ENCODE measurements around the gene FAM162A.
"Not testable (repeated sequence)": the region's sequence is repeated elsewhere in the genome, so short reads cannot be mapped to it uniquely, and the experiment has no call there.

DNA sequence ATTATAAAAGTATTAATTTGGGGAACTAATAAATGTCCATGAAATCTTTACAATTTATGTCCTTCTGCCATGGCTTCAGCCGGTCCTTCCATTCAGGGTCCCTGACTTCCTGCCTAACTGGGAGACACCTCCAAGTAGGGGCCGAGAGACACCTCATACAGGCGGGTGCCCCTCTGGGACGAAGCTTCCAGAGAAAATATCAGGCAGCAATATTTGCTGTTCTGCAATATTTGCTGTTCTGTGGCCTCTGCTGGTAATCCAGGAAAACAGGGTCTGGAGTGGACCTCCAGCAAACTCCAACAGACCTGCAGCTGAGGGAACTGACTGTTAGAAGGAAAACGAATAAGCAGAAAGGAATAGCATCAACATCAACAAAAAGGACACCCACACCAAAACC, 60.5 kb downstream of the FAM162A start:
- not testable (repeated sequence) for TF ChIP-seq YY1 (IDR thresholded peaks at IDR 0.05; ENCODE audit: borderline replicate concordance in 1 of 3, control insufficient read depth in 1 of 3, extremely low read depth in 1 of 3, insufficient read depth in 3 of 3, insufficient read length in 1 of 3, insufficient replicate concordance in 2 of 3, low read depth in 1 of 3, low read length in 2 of 3); RAD21 (CRISPR knock-in tag; conservative IDR thresholded peaks at IDR 0.05 in 1 of 2, IDR thresholded peaks at IDR 0.05 in 1 of 2); TBL1XR1 (IDR thresholded peaks at IDR 0.05; ENCODE audit: low read length in 2 of 2); ZNF449 (CRISPR knock-in tag; IDR thresholded peaks at IDR 0.05); POLR2AphosphoS2 (IDR thresholded peaks at IDR 0.05; ENCODE audit: low read length); HCFC1 (IDR thresholded peaks at IDR 0.05; ENCODE audit: low read depth, low read length); CREM (IDR thresholded peaks at IDR 0.05; ENCODE audit: low read depth); BHLHE40 (IDR thresholded peaks at IDR 0.05; ENCODE audit: low read length); KDM4B (IDR thresholded peaks at IDR 0.05; ENCODE audit: borderline replicate concordance in 2 of 2, low read depth in 1 of 2); CTCF (IDR thresholded peaks at IDR 0.05 in 2 of 3, conservative IDR thresholded peaks at IDR 0.05 in 1 of 3; ENCODE audit: insufficient read depth in 2 of 3, low read depth in 1 of 3, low read length in 3 of 3); PTBP1 (IDR thresholded peaks at IDR 0.05; ENCODE audit: low read depth, low read length); ZFX (CRISPR knock-in tag; IDR thresholded peaks at IDR 0.05)

All from K562 (cell line).